ENCODE measurements around the gene SKI. TPM values are rescaled to one million over a fixed set of nuclear protein-coding genes. Genes with fewer than 3 reads are reported as not detected.
A peak's percentile ranks its signal among the peaks of the same experiment; 100 is the strongest.

Gene SKI
- total and polyA plus RNA-seq, 2 donors (not counting 1 experiment from before 2014, with no cell fraction given), result 14.9 to 74.9 TPM

DNA sequence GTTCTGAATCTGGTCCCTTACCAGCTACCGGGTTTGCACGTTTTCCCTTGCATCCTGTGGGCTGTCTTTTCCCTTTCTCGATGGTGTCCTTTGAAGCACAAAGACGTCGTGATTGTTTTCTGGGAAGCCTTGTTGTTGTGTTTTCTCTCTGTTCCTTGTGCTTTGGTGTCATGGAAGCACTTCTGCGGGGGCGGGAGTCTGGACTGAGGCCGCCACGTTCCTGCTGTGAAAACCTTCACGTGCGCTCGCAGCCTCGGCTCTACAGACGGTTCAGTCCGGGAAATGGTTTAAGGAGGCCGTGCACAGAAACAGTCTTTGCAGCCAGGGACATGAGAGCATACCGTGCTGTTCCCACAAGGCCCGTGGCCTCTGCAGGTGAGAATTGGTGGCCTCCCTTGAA lies 68.5 kb downstream of the SKI start:
- DNase-seq (no peak), ATAC-seq (ENCODE audit: low read depth) (no peak)
- Histone ChIP-seq H3K27me3 (replicated peaks in 1 of 4; ENCODE audit: control extremely low read depth in 1 of 4, control insufficient read depth in 3 of 4, insufficient read depth in 4 of 4, low read length in 3 of 4) (no peaks in the 10 kb centered on the region), H2AFZ (ENCODE audit: insufficient read depth, low read depth, low read length, poor library complexity, severe bottlenecking) (no peak overlapping the region), H3K36me3 (replicated peaks in 1 of 2; ENCODE audit: control extremely low read depth in 1 of 2, control insufficient read depth in 1 of 2, extremely low read depth in 1 of 2, insufficient read depth in 2 of 2, low read length in 1 of 2) (peaks cover 0 to 7% of the 10 kb centered on the region in 2 experiments), H4K20me1 (ENCODE audit: control insufficient read depth, insufficient read depth, low read length, poor library complexity, severe bottlenecking) (peaks cover 48% of the 10 kb centered on the region), H3K9me3 (ENCODE audit: control extremely low read depth in 1 of 3, control insufficient read depth in 2 of 3, insufficient read depth in 1 of 3, low read length in 2 of 3) (no peaks in the 10 kb centered on the region), H3K9ac (ENCODE audit: low read length) (no peak overlapping the region), H3K4me3 (ENCODE audit: control extremely low read depth in 1 of 5, extremely low read depth in 1 of 5, insufficient read depth in 1 of 5, low read depth in 2 of 5, low read length in 4 of 5) (no peak overlapping the region), H3K27ac (ENCODE audit: low read length in 2 of 2) (no peak overlapping the region), H3K4me2 (replicated peaks; ENCODE audit: low read depth, low read length, poor library complexity, severe bottlenecking) (no peak overlapping the region), H3K4me1 (ENCODE audit: control insufficient read depth in 2 of 2, insufficient read depth in 2 of 2, low read length in 2 of 2) (peaks cover 51 to 77% of the 10 kb centered on the region in 2 donors), H3K79me2 (ENCODE audit: control insufficient read depth, insufficient read depth, low read length) (peaks cover 89% of the 10 kb centered on the region)
- intact Hi-C loops (cut with micrococcal nuclease), result no loop called here
- 96% methylated on average over 18 of the region's 18 CpGs for WGBS (ENCODE audit: insufficient coverage)
- Mint-ChIP-seq H3K27me3 (no peaks in the 10 kb centered on the region), H3K9me3 (ENCODE audit: insufficient read depth) (no peaks in the 10 kb centered on the region), H3K4me1 (peaks cover 78% of the 10 kb centered on the region), H3K4me3 (no peak overlapping the region), H3K27ac (peak overlapping the region; percentile 8)
- POLR2A ChIA-PET, result interaction anchor here (1.1 kb wide), 1 partner anchor 36 kb away, joined by 4 read pairs; no protein-coding TSS in a partner anchor
- CTCF ChIA-PET, result interaction anchor here (1.0 to 1.1 kb wide), 2 partner anchors 12 to 19 kb away, joined by 3 to 4 read pairs; no protein-coding TSS in a partner anchor
- TF ChIP-seq, protein P1, sequence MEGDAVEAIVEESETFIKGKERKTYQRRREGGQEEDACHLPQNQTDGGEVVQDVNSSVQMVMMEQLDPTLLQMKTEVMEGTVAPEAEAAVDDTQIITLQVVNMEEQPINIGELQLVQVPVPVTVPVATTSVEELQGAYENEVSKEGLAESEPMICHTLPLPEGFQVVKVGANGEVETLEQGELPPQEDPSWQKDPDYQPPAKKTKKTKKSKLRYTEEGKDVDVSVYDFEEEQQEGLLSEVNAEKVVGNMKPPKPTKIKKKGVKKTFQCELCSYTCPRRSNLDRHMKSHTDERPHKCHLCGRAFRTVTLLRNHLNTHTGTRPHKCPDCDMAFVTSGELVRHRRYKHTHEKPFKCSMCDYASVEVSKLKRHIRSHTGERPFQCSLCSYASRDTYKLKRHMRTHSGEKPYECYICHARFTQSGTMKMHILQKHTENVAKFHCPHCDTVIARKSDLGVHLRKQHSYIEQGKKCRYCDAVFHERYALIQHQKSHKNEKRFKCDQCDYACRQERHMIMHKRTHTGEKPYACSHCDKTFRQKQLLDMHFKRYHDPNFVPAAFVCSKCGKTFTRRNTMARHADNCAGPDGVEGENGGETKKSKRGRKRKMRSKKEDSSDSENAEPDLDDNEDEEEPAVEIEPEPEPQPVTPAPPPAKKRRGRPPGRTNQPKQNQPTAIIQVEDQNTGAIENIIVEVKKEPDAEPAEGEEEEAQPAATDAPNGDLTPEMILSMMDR (IDR thresholded peaks at IDR 0.05), result no peak
- TF ChIP-seq EZH2 (IDR thresholded peaks at IDR 0.05; ENCODE audit: borderline replicate concordance, insufficient read depth, low read depth, low read length, poor library complexity, severe bottlenecking), result no peak

DNA sequence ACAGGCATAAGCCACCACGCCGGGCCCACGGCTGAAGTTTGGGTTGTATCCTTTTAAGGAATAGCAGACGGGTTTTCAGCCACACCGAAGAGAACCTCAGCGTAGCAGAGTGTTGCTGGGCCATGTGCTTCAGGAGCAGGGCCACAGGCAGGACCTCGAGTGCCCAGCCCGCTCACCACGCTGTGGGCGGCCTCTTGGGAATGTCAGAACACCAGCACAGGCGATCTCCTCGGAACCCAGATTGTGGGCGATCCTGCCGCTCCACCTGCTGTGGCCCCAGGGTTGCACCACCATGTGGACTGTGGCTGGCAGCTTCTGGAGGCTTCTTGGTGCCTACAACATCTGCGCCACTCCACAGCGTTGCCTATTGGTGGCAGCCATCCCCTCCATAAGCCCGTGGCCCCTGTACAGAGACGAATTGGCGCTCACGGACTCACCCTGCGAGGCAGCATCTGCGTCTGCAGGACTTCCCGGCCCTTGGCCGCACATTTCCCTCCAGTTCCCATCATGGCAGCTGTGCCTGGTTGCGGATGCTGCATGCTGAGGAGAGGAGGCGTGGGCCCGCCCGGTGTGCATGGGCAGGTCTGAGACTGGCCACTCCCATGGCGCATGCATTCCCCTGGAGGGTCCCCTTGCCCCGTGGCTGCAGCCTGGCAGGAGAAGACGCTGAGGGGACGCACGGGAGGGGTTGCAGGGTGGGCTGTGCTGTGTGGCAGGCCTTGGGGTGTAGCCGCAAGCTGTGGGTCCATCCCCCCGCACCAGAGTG lies 69.3 kb downstream of the SKI start:
- peaks cover 89% of the 10 kb centered on the region for H3K79me2 ChIP-seq (ENCODE audit: control insufficient read depth, insufficient read depth, low read length)
- no peak overlapping the region for H3K4me2 ChIP-seq (replicated peaks; ENCODE audit: low read depth, low read length, poor library complexity, severe bottlenecking)
- WGBS (ENCODE audit: insufficient coverage), result 98% methylated on average over 35 of the region's 35 CpGs
- peaks cover 40% of the 10 kb centered on the region for H4K20me1 ChIP-seq (ENCODE audit: control insufficient read depth, insufficient read depth, low read length, poor library complexity, severe bottlenecking)
- H3K4me3 ChIP-seq (ENCODE audit: control extremely low read depth in 1 of 5, extremely low read depth in 1 of 5, insufficient read depth in 1 of 5, low read depth in 2 of 5, low read length in 4 of 5), result no peak overlapping the region
- Mint-ChIP-seq H3K27ac (no peak overlapping the region), H3K4me3 (no peak overlapping the region), H3K27me3 (no peaks in the 10 kb centered on the region), H3K4me1 (peaks cover 77% of the 10 kb centered on the region), H3K9me3 (ENCODE audit: insufficient read depth) (no peaks in the 10 kb centered on the region)
- H3K9me3 ChIP-seq (ENCODE audit: control extremely low read depth in 1 of 3, control insufficient read depth in 2 of 3, insufficient read depth in 1 of 3, low read length in 2 of 3), result no peaks in the 10 kb centered on the region
- no peak overlapping the region for H2AFZ ChIP-seq (ENCODE audit: insufficient read depth, low read depth, low read length, poor library complexity, severe bottlenecking)
- intact Hi-C loops (cut with micrococcal nuclease), result no loop called here
- no peak for TF ChIP-seq EZH2 (IDR thresholded peaks at IDR 0.05; ENCODE audit: borderline replicate concordance, insufficient read depth, low read depth, low read length, poor library complexity, severe bottlenecking)
- TF ChIP-seq, protein P1 (IDR thresholded peaks at IDR 0.05), result no peak
- H3K9ac ChIP-seq (ENCODE audit: low read length), result no peak overlapping the region
- ATAC-seq (ENCODE audit: low read depth) (no peak), DNase-seq (no peak)
- H3K27me3 ChIP-seq (replicated peaks in 1 of 4; ENCODE audit: control extremely low read depth in 1 of 4, control insufficient read depth in 3 of 4, insufficient read depth in 4 of 4, low read length in 3 of 4), result no peaks in the 10 kb centered on the region
- H3K27ac ChIP-seq (ENCODE audit: low read length in 2 of 2), result no peak overlapping the region
- peaks cover 0 to 7% of the 10 kb centered on the region in 2 experiments for H3K36me3 ChIP-seq (replicated peaks in 1 of 2; ENCODE audit: control extremely low read depth in 1 of 2, control insufficient read depth in 1 of 2, extremely low read depth in 1 of 2, insufficient read depth in 2 of 2, low read length in 1 of 2)
- H3K4me1 ChIP-seq (ENCODE audit: control insufficient read depth in 2 of 2, insufficient read depth in 2 of 2, low read length in 2 of 2), result peaks cover 54 to 77% of the 10 kb centered on the region in 2 donors
- POLR2A ChIA-PET, result interaction anchor here (0.6 to 4.4 kb wide), 2 partner anchors 68 to 77 kb away, joined by 3 to 30 read pairs; no protein-coding TSS in a partner anchor
- CTCF ChIA-PET, result no interaction called here

Measured in B cell (primary cell).